Fibroblast of villous mesenchyme (primary cell): Measurements from ENCODE around the gene SOX6. TPM values are rescaled to one million over a fixed set of nuclear protein-coding genes. Genes with fewer than 3 reads are reported as not detected.

Source experiments
- DNase-seq: peaks from one replicate; pipeline ENCODE4 v3.0.0-alpha.2; 2010; ENCODE audit warnings: low read depth
- H3K4me3 ChIP-seq: 2 replicates; pipeline ENCODE4 v1.5.1; 2011; ENCODE audit warnings: low read depth, mild to moderate bottlenecking, low read length
- total RNA-seq: library from RNA; depleted of rRNA; stranded (reverse); fragments of >200 nt; gene quantifications from 2 replicates; pipeline ENCODE4 v1.2.3, GENCODE V29; 2012
- TF ChIP-seq, protein P1 (sequence below): IDR thresholded peaks from 2 replicates; pipeline ENCODE4 v1.5.1; 2012; ENCODE audit warnings: low read depth, mild to moderate bottlenecking, low read length; ENCODE audit not compliant: insufficient read depth

Gene SOX6
- total RNA-seq, 1 donor, result 22.0 TPM

DNA sequence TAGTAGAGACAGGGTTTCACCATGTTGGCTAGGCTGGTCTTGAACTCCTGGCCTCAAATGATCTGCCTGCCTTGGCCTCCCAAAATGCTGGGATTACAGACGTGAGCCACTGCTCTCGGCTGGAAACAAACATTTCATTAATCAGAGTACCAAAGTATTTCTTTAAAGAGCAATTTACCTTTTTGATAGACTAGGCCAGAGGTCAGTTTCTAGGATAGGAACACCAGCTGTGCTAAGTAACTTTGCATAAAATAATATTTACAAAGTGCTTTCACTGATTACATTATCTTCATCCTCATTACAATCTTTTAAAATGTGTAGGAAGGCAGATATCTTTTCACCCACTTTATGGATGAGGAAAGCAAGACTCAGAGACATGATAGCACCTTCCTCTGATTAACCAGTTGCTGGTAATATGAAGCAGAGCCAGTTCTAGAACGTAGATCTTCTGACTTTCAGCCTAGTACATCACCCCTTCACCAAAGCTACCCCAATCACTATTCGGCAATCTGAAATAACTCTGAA, 355.2 kb downstream of the SOX6 start:
- TF ChIP-seq, protein P1, sequence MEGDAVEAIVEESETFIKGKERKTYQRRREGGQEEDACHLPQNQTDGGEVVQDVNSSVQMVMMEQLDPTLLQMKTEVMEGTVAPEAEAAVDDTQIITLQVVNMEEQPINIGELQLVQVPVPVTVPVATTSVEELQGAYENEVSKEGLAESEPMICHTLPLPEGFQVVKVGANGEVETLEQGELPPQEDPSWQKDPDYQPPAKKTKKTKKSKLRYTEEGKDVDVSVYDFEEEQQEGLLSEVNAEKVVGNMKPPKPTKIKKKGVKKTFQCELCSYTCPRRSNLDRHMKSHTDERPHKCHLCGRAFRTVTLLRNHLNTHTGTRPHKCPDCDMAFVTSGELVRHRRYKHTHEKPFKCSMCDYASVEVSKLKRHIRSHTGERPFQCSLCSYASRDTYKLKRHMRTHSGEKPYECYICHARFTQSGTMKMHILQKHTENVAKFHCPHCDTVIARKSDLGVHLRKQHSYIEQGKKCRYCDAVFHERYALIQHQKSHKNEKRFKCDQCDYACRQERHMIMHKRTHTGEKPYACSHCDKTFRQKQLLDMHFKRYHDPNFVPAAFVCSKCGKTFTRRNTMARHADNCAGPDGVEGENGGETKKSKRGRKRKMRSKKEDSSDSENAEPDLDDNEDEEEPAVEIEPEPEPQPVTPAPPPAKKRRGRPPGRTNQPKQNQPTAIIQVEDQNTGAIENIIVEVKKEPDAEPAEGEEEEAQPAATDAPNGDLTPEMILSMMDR, result no peak
- H3K4me3 ChIP-seq, result no peak overlapping the region

DNA sequence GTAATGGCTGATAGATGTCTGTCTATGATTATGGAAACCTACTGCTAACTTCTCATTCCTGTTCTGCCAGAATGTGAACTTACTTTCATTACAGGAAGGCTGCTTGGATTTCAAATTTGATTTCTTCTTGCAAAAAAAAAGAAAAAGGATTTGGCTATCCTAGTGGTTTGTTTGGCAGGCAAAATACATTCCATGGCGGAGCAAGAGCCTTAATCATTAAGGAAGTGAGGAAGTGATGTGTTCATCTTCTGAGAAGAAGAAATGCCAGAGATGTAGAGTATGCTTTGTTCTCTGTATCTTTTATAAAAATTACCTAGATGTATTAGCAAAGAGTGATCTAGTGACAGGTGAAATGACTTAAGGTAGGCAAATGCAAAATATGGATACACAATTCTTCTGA, 356.3 kb downstream of the SOX6 start:
- no peak overlapping the region for H3K4me3 ChIP-seq
- TF ChIP-seq, protein P1, result no peak
- DNase-seq, result no peak

More for the DNA sequence above, 355.2 kb downstream of the SOX6 start:
- no peak for DNase-seq

DNA sequence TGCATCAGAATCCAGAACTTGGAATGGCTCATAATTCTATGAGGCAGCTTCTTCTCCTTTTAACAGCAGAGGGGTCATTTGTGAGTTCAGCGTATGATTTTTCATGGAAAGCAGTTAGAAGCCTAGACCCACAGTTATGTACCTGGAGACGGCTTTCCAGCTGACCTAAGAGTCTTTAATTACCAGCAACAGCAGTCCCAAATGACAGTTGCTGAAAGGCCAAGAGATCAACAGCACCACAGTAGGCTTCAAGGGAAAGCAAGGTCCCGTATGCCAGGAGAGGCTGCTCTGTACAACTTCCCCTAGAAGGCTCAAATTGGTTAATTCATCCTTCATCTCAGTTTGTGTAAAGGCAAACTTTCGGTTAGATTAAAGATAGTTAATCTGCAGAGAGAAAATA, 363.0 kb downstream of the SOX6 start:
- TF ChIP-seq, protein P1, result no peak
- DNase-seq, result no peak
- no peak overlapping the region for H3K4me3 ChIP-seq

DNA sequence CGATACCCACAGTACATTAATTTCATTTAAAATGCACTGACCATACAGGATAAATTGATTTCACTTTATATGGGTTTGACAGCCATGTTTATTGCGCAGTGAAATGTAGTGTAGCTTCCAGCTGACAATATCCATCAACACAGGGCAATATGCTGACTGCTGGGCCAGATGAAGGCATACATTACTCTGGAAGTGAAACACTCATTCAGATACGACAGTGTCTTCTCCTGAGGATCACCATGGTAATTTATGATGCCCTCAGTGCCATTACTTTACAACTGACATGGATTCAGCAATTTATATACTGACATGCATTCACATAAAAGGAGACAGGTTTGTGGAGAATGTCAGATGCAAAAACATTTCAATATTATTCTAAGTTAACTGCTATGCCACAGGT, 365.1 kb downstream of the SOX6 start:
- TF ChIP-seq, protein P1, result no peak
- H3K4me3 ChIP-seq, result no peak overlapping the region
- DNase-seq, result no peak

DNA sequence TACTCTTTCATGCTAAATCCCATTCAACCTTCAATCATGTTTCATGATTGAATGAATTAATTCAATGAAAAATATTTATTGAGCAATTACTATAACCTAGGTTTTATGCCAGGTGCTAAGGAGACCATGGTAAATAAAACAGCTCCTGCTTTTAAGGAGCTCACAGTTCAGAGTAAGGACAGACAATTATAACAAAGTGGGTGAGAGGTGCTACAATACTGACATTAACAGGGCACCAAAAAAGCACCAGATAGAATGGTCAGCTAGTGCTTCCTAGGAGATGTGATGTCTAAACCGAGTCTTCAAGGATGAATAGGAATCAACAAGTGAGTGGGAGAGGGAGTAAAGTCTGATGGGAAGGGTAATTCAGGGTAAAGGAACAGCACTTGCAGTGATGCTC, 366.7 kb downstream of the SOX6 start:
- DNase-seq, result no peak
- H3K4me3 ChIP-seq, result no peak overlapping the region
- TF ChIP-seq, protein P1, result no peak

DNA sequence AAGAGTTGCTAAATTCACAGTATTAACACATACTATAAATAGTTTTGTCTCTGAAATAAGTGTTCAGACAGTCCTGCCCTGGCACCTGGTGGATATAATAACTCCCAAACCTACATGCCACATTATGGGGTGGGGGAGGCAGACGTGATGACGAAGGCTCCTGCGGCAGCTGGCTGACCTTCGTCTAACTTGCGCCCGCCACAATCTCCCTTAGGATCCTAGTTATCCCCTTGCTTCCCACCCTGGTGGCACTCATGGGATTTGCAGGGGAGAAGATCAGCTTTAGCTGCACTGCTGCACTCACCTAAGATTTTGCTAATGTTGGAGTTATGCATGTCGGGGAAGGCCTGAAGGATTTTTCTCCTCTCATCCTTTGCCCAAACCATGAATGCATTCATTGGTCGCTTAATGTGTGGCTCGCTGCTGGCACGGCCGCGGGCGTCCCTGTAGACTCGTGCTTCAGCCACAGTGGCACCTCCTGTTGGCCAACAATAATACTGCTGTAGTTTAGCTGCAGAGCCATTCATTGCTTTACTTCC, 367.6 kb downstream of the SOX6 start:
- H3K4me3 ChIP-seq, result no peak overlapping the region
- DNase-seq, result peak; percentile 52
- TF ChIP-seq, protein P1, result peak; percentile 35

DNA sequence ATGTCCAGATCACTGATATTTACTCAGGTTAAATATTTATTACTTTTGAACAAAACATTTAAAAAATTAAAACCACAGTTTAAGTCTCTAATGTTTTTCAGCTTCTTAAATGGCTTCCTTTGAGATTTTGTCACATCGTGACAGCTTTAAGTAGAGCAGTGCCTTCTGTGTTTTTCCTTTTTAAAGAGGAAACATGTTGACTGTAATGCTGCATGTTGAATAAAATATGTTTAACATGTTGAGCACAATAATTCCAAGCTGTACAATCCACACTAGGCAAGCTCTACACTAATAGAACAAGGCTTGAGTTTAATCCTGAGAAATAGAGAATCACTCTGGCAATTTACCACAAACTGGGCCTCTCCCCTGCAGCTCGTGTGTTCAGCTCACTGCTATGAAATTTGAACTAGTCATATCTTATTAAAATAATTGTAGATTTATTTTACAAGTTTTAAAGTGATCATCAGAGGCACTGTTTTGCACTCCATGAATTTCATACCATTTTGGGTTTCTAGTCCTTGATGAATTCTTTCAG, 368.3 kb downstream of the SOX6 start:
- no peak for DNase-seq
- H3K4me3 ChIP-seq, result no peak overlapping the region
- TF ChIP-seq, protein P1, result no peak
